ENCODE results near the gene ARHGEF10L.

- TF ChIP-seq CTCF (IDR thresholded peaks at IDR 0.05): no peak
- no peak for TF ChIP-seq EZH2 (IDR thresholded peaks at IDR 0.05)
- TF ChIP-seq EZH2phosphoT487 (IDR thresholded peaks at IDR 0.05): no peak
Observed at GRCh38 chr1:17557986-17558385, 18.5 kb downstream of the ARHGEF10L start.

All from neural progenitor cell (in vitro differentiated cells).